Measurements from ENCODE around the gene ARAP2.

The ARAP2 gene

GRCh38 chr4:36224972-36225903 is 19.1 kb downstream of the ARAP2 start:
- DNase-seq (ENCODE audit: extremely low spot score, insufficient read length, low read depth) (no peak), FAIRE-seq (peak; percentile 46)

GRCh38 chr4:36222702-36223101 is 21.6 kb downstream of the ARAP2 start:
- no peak for DNase-seq (ENCODE audit: extremely low spot score, insufficient read length, low read depth)
- peak; percentile 21 for FAIRE-seq

DNA sequence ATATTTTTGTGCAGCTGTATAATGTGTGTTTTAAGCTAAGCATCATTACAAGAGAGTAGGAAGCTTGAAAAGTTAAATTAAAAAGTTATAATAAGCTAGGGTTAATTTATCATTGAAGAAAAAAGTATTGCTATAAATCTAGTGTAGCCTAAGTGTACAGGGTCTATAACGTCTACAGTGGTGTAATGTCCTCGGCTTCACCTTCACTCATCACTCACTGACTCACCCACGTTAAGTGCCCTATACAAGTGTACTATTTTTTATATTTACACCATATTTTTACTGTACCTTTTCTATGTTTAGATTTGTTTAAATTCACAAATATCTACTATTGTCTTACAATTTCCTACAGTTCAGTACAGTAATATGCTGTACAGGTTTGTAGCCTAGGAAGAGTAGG is 23.5 kb downstream of the ARAP2 start:
- FAIRE-seq (no peak), DNase-seq (ENCODE audit: extremely low spot score, insufficient read length, low read depth) (no peak)

- FAIRE-seq = peak; percentile 59
- no peak for DNase-seq (ENCODE audit: extremely low spot score, insufficient read length, low read depth)
Observed at GRCh38 chr4:36218121-36218520, 26.2 kb downstream of the ARAP2 start.

DNA sequence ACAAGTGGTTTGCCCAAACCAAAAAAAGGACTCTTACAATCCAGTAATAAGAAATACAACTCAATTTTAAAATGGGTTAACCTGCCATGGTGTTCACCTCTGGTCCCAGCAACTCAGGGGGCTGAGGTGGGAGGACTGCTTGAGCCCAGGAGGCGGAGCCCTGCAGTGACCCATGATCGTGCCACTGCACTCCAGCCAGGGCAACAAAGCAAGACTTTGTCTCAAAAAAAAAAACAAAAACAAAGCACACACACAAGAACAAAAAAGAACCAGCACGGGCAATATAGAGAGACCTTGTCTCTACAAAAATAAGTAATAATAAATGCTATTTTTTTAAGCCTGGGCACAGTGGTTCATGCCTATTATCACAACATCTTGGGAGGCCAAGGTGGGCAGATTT is 28.7 kb downstream of the ARAP2 start:
- DNase-seq (ENCODE audit: extremely low spot score, insufficient read length, low read depth) (no peak), FAIRE-seq (no peak)

DNA sequence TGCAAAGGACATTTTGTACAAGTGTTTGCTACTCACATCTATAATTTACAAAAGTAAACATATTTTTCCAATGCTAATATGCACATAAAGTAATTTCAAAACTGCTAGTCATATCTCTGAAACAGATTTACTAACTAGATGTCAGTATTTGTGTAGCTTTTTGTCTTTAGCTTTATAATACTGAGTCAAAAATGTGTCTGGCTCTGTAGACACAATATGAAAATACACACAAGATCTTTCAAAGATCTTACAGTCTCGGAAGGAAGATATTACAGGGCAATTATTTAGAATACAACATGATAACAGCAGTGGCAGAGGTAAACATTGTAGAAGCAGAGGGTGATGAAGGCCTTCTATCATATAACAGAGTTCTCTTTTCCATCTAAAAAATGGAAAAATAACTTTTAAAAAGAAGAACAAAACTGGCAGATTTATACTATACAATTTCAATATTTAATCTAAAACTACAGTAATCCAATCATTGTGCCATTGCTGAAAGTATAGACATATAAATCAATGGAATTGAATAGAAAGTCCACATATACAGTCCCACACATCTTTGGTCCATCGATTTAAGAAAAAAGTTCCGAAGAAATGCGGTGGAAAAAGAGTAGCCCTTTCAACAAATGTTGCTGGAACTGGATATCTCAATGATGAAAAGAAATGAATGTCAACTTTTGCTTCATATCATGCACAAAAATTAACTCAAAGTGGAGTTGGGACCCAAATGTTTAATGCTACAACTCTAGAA is 29.4 kb downstream of the ARAP2 start:
- FAIRE-seq = no peak
- DNase-seq (ENCODE audit: extremely low spot score, insufficient read length, low read depth) = no peak

DNA sequence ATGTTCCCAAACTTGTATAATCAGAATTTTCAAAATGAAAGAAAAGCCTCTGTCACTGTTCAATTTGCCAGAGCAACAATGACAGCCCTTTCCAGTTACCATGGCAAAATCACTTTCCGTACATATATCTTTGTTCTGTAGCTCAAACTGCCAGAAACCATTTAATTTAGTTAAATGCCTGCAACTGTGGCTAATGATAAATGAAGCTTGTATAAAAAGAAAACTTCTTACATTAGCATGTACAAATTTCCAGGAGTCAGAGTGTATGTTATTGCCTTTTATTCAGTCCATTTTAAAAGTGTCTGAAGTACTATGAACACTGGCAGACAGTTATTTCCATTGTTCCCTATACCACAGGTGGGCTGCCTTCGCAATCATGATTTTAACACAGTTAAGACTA is 30.3 kb downstream of the ARAP2 start:
- DNase-seq (ENCODE audit: extremely low spot score, insufficient read length, low read depth) (no peak), FAIRE-seq (no peak)

DNA sequence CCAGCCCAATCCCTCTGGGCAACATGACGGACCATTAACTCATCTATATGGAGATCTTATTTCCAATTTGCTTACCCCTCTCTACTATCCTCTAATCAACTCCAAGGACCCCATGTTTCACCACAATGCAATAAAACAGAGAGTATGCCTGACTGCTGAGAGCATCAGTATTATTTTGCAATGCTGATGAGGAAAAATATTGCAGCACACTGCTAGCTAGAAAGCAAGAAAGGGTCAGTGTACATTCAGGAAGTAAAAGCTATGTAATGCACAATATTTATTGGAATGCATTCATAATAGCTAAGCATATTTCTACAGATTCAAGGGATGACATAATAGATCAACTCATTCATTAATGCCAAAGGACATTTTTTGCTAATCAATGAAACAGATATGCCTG is 33.2 kb downstream of the ARAP2 start:
- DNase-seq (ENCODE audit: extremely low spot score, insufficient read length, low read depth) (no peak), FAIRE-seq (no peak)

- FAIRE-seq = no peak
- DNase-seq (ENCODE audit: extremely low spot score, insufficient read length, low read depth) = no peak
Observed at GRCh38 chr4:36209941-36210649, 34.2 kb downstream of the ARAP2 start.

DNA sequence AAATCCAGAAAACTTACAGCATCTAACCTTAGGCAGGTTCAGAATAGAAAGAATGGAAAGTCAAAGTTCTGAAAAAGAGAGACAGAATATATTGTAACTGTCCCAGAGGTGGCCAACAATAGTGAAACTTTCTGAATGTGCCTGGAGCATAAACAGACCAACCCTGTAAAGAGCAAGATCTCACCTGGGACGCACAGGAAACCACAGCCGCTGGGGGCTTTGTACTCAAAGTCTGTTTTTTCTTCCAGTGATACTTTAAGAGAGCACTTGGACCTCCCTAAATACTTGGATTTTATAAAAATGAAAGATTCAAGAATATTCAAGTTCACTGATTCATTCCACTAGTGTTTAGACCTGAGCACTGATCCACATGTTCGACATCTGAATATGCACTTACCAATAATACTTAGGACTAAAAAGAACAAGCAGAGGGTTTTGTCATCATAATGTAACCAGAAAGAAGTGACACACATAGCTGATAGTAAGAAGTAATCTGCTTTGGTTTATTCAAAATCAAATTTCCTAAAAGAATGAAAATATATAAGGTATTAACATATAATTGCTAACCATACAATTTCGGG is 35.3 kb downstream of the ARAP2 start:
- peak; percentile 7 for DNase-seq (ENCODE audit: extremely low spot score, insufficient read length, low read depth)
- peak; percentile 82 for FAIRE-seq

DNA sequence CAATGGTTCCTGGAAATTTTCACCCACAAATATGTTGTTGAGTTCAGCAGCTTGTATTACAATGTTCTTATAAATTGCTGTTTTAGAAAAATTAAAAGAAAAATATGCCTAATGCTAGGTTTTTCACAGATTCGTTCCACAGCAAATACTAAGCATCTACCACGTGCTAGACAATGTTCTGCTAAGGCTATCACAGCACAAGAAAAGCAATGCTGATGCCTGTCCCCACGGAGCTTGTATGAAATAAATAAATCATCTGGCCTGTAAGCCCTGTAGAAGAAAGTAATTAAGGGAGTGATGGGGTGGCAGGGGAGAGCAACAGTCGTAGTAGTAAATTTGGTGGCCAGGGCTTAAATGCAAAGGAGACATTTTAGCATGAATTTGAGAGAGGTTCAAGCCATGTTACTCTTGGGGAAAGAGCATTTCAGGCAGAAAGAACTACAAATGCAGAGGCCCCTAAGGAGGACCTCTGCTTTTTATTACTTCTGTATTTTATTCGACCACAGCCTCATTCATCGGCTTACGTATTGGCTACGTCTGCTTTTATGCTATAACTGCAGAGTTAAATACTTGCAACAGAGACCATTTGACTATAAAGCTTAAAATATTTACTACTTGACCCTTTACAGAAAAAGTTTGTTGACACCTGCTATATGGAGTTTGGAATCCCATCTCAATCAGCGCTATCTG is 36.3 kb downstream of the ARAP2 start:
- DNase-seq (ENCODE audit: extremely low spot score, insufficient read length, low read depth) (no peak), FAIRE-seq (no peak)

DNA sequence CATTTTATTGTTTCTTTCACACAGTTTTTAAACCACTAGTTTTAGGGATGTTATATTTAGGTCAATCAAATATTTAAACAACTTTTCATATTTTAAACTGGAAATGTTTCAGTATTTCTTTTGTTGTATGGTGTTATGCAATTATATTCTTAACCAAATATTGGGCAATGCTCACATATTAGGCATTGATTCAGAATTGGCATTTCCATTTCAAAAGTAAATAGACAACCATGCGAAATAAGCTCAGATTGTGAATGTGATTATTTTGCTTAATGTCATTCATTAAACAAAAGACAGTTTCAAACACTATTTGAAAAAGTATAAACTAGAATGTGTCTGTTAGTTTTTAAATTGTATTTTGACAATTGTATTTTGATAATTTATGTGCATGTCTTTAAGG is 36.9 kb downstream of the ARAP2 start:
- FAIRE-seq = peak; percentile 31

GRCh38 chr4:36206603-36207311 is 37.6 kb downstream of the ARAP2 start:
- no peak for DNase-seq (ENCODE audit: extremely low spot score, insufficient read length, low read depth)
- peak; percentile 9 for FAIRE-seq

More for the DNA sequence above, 36.9 kb downstream of the ARAP2 start:
- no peak for DNase-seq (ENCODE audit: extremely low spot score, insufficient read length, low read depth)

DNA sequence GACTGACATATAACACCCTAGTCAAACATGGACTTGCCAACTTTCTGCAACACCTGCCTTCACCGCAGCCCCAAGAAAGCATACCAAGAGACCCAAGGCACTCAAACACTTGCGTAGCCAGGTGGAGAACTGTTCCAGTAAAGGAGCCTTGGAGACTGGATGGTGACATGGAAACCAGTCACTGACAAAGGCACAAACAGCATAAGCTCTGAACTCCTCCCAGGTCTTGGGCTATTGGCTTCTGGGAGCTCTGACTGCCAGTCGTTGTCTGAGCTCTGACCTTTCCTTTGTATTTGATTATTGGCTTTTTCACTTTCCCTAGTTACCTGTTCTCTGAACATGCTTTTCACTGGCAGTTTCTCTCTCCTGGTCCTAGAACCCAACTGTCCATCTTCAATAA is 38.3 kb downstream of the ARAP2 start:
- DNase-seq (ENCODE audit: extremely low spot score, insufficient read length, low read depth) (no peak), FAIRE-seq (peak; percentile 5)

DNA sequence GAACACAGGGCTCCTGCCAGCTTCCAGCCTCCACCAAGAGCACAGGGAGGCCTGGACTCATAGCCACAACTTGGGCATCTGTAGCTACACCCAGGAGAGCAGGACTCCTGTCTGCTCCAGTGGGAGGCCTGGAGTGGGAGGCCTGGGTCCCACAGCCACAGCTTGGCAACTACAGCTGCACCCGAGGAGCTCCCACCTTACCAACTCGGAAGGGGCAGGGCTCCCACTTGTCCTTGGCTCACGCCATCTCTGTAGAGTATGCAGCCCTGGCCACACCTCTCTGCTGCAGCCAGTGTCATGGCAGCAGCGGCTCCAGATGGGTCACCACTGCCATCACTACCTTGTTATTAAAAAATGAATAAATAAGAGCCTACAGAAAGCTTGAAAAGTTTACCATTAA is 45.5 kb downstream of the ARAP2 start:
- FAIRE-seq = no peak
- no peak for DNase-seq (ENCODE audit: extremely low spot score, insufficient read length, low read depth)

GRCh38 chr4:36198068-36198808 is 46.1 kb downstream of the ARAP2 start:
- DNase-seq (ENCODE audit: extremely low spot score, insufficient read length, low read depth) (no peak), FAIRE-seq (no peak)

DNA sequence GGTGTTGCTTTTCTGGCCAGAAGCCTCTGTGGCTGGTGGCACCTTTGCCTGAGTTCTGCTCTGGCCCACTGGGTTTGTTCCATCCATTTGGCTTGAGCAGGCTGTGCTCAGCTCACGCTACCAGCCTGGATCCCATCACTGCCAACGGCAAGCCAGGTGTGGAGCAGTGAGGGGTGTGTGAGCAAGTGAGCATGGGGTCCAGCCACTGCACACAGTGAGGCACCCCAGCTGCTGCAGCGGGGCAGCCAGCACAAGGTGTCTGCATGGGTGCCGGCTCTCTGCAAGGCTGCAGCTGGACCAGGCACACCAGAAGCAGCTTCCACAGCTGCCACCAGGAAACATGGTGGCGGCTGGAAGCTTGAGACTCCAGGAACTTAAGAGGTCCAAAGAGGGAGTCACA is 46.8 kb downstream of the ARAP2 start:
- DNase-seq (ENCODE audit: extremely low spot score, insufficient read length, low read depth) = no peak
- FAIRE-seq = no peak

DNA sequence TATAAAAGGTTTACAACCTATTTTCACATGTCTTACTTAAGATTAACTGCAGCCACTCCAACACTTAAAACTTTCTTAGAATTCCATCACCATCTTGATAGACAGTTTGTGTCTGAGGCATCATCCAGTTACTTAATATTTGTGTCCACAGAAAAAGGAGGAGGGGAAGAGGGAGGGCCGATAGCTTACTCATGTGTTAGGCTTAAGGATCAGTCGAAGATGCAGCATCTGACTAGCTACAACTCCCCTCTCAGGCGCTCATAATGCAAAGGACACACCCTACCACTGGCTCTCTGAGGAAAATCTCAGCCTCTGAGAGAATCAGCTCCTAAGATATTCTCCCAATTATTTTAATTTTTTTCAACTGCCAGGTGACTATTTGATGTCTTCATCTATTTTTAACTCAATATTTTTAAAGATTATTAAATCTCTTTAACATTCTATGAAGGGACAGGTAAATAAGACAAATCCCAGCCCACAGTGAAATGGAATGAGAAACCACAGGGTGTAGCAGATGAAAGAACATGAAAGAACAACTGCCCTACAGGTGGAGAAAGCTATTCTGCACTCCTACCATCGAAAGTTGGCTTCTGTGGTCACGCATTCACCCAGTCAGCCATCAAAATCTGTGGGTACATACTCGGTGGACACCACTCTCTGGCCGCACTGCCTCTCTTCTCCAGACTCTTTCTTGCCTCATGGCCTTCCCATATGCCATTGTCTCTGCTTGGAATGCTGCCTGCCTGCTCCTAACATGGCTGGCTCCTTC is 48.0 kb downstream of the ARAP2 start:
- DNase-seq (ENCODE audit: extremely low spot score, insufficient read length, low read depth) (no peak), FAIRE-seq (no peak)

Measured in GM18507 (cell line).